ENCODE results near the gene CDC20B.

DNA sequence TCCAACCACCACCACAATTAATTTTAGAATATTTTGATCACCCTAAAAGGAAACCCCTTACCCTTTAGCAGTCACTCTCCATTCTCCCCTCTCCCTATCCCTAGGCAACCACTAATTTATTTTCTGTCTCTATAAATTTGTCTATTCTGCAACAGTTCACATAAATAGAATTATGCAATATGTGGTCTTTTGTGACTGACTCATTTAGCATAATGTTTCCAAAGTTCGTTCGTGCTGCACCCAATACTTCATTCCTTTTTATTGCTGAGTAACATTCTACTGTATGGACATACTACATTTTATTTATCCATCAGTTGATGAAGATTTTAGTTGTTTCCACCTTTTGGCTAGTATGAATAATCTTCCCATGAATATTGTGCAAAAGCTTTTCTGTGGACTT is 18.2 kb upstream of the CDC20B start:
- no peak for TF ChIP-seq MEF2A (IDR thresholded peaks at IDR 0.05; ENCODE audit: borderline replicate concordance, low read depth)
- no peak for TF ChIP-seq NRF1 (IDR thresholded peaks at IDR 0.05; ENCODE audit: low read depth, low read length)
- TF ChIP-seq, protein P1, sequence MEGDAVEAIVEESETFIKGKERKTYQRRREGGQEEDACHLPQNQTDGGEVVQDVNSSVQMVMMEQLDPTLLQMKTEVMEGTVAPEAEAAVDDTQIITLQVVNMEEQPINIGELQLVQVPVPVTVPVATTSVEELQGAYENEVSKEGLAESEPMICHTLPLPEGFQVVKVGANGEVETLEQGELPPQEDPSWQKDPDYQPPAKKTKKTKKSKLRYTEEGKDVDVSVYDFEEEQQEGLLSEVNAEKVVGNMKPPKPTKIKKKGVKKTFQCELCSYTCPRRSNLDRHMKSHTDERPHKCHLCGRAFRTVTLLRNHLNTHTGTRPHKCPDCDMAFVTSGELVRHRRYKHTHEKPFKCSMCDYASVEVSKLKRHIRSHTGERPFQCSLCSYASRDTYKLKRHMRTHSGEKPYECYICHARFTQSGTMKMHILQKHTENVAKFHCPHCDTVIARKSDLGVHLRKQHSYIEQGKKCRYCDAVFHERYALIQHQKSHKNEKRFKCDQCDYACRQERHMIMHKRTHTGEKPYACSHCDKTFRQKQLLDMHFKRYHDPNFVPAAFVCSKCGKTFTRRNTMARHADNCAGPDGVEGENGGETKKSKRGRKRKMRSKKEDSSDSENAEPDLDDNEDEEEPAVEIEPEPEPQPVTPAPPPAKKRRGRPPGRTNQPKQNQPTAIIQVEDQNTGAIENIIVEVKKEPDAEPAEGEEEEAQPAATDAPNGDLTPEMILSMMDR (IDR thresholded peaks at IDR 0.05), result no peak

All from SK-N-SH (cell line).